ENCODE measurements around the gene LMNA.
A peak's percentile ranks its signal among the peaks of the same experiment; 100 is the strongest.
"Not testable (repeated sequence)": the region's sequence is repeated elsewhere in the genome, so short reads cannot be mapped to it uniquely, and the experiment has no call there.

LMNA gene

DNA sequence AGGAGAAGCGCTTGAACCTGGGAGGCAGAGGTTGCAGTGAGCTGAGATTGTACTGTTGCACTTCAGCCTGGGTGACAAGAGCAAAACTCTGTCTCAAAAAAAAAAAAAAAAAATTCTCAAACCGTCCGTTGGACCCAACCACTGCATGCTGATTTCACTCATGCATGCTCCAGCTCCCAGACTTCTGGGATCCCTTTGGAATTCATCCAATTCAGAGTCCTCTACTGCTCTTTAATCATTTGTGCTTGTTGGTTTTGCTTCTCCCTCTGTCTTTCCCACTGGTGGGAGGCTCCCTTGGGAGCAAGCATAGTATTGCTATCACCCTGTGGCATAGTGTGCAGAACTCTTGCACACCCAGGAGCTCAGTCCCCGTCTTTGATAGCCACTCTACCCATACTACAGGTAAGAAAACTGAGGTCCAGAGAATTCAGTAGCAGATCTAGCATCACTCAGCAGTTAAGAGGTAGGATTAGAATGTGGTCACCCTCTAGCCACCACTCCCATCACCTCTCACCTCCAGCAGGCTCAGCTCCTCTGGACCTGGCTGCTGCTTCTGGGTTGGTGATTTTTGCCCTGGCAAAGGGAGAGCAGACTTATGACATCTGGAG lies 3.1 kb upstream of the LMNA start:
- no peak for DNase-seq (ENCODE audit: low read depth)
- H3K4me3 ChIP-seq (ENCODE audit: low read length) = no peak overlapping the region
- no peak for TF ChIP-seq CTCF (conservative IDR thresholded peaks at IDR 0.05; ENCODE audit: low read length)

DNA sequence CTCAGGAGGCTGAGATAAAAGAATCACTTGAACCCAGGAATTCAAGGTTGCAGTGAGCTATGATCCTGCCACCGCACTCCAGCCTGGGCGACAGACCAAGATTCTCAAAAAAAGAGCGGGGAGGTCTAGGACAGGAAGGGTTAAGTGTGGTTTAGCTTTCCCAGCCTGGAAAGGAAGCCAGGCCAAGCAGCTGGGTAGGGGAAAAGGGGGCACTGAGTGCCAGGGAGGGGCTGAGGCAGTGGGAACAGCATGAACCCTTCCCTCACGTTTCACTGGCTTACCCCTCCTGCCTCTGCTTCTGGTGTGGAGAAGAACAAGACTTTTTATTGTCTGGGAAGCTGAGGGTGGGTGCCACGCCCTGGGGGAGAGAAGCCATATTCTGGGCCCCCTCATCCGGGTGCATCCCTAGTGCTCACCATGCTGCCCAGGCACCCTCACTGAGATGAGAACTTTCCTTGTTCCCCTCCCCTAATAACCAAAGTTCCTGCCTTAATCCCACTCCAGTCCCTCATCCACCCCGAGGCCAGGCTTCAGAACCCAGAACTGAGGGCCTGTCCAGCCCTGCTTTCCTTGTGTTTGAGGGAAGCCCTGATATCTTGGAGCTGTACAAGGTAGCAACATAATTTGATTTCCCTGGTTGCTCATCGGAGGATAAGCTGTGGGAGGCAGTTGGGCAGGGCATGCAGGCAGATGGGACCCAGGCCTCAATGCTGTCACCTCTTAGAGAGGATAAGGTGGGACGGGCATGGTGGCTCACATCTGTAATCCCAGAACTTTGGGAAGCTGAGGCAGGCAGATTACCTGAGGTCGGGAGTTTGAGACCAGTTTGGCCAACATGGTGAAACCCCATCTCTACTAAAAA lies 2.0 kb upstream of the LMNA start:
- no peak for DNase-seq (ENCODE audit: low read depth)
- no peak for TF ChIP-seq CTCF (conservative IDR thresholded peaks at IDR 0.05; ENCODE audit: low read length)
- no peak overlapping the region for H3K4me3 ChIP-seq (ENCODE audit: low read length)

- DNase-seq (ENCODE audit: low read depth) = peak; percentile 76
- peak overlapping the region; percentile 100 for H3K4me3 ChIP-seq (ENCODE audit: low read length)
- TF ChIP-seq CTCF (conservative IDR thresholded peaks at IDR 0.05; ENCODE audit: low read length) = no peak
Measured at GRCh38 chr1:156113282-156113950, 1.1 kb upstream of the LMNA start.

GRCh38 chr1:156114919-156115513 lies 505 bp downstream of the LMNA start:
- H3K4me3 ChIP-seq (ENCODE audit: low read length) = peak overlapping the region; percentile 100
- DNase-seq (ENCODE audit: low read depth) = no peak
- no peak for TF ChIP-seq CTCF (conservative IDR thresholded peaks at IDR 0.05; ENCODE audit: low read length)

DNA sequence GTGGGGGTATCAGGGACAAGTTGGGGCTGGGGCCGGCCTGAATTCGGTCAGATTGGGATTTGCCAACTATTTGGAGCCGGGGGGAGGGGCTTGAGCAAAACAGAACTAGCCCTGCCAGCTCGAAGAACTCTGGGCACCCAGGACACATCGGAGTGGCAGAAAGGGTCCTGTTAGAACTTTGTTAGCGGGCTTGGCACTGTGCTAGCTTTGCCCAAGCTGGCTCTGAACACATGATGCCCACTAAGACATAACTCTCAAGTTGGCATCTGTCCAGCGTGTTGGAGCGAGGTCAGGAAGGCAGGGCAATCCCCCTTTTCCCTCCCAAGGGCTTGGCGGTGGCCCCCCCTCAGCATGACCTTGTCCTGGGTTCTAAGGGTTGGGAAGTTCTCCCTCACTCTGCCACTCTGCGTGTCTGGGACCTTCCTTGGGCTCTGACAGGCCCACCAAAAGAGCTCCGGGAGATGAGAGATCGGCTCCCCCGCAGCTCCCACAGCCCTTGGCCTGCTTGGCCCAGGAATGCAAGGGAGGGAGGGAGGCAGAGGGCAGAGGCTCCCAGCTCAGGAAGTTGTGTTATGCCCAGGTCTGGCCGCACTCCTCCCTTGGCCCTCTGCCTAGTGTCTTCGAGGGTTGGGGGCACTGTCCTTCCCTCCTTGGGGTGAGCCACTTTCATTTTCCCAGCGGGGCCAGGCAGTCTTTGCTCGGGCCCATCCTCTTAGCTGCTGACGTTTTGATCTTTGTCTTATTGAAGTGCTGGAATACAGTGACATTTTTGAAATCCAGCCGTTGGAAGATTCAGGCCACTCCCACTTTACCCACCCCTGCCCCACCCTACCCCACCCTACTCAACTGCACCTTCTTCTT lies 1.2 kb downstream of the LMNA start:
- peak; percentile 66 for DNase-seq (ENCODE audit: low read depth)
- TF ChIP-seq CTCF (conservative IDR thresholded peaks at IDR 0.05; ENCODE audit: low read length) = no peak
- peak overlapping the region; percentile 100 for H3K4me3 ChIP-seq (ENCODE audit: low read length)

- peak overlapping the region; percentile 100 for H3K4me3 ChIP-seq (ENCODE audit: low read length)
- not testable (repeated sequence) for DNase-seq (ENCODE audit: low read depth)
Measured at GRCh38 chr1:156116731-156117130, 2.2 kb downstream of the LMNA start.
